ENCODE measurements around the gene TULP4.

DNA sequence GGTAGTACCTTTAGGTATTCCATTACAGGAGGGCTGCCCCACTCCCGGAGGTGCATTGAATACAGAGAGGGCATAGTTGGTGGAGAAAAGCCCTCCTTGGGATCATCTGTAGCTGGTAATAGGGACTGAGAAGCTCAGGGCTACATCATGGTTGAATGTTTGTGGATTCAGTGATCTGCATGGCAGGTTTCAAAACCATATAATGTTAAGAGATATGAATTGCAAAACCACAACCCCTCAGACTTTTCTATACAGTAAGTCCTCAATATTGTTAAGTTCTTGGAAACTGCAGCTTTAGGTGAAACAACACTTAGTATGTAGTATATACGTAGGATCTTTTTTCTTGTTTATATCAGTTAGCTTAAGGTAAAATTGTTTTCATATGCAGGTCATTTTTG, 11.3 kb downstream of the TULP4 start:
- TF ChIP-seq CTCF (conservative IDR thresholded peaks at IDR 0.05; ENCODE audit: low read length) (no peak), EZH2phosphoT487 (IDR thresholded peaks at IDR 0.05; ENCODE audit: borderline replicate concordance) (no peak)

Measured in Loucy (cell line).